Measurements from ENCODE around the gene OARD1.

- TF ChIP-seq CTCF (IDR thresholded peaks at IDR 0.05): no peak
- no peak for TF ChIP-seq EZH2 (IDR thresholded peaks at IDR 0.05; ENCODE audit: borderline replicate concordance, insufficient read depth, low read depth, low read length, poor library complexity, severe bottlenecking)
These were observed 38.4 kb downstream of the OARD1 start for GRCh38 chr6:41033776-41034175.

All from B cell (primary cell).